ENCODE measurements around the gene PREPL.

DNA sequence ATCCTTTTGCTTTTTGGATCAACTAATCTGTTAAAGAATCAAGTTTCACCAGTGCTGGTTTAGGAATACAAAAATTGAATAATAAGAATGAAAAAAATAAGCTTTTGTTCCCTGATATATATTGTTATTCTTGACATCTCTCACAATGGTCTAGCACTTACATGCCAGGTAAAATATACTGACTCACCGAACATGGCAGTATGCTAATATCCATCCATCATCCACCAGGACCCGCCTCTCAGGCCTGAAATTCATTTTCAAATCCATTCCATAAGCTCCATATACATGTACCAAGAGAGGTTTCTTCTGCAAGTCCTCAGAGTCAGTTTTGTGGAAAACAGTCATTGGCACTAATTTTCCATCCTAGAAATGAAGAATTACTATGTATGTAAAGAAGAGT lies 32.5 kb downstream of the PREPL start:
- TF ChIP-seq, protein P1, sequence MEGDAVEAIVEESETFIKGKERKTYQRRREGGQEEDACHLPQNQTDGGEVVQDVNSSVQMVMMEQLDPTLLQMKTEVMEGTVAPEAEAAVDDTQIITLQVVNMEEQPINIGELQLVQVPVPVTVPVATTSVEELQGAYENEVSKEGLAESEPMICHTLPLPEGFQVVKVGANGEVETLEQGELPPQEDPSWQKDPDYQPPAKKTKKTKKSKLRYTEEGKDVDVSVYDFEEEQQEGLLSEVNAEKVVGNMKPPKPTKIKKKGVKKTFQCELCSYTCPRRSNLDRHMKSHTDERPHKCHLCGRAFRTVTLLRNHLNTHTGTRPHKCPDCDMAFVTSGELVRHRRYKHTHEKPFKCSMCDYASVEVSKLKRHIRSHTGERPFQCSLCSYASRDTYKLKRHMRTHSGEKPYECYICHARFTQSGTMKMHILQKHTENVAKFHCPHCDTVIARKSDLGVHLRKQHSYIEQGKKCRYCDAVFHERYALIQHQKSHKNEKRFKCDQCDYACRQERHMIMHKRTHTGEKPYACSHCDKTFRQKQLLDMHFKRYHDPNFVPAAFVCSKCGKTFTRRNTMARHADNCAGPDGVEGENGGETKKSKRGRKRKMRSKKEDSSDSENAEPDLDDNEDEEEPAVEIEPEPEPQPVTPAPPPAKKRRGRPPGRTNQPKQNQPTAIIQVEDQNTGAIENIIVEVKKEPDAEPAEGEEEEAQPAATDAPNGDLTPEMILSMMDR (tag by site-specific recombination; IDR thresholded peaks at IDR 0.05) = no peak
- TF ChIP-seq, protein P2, sequence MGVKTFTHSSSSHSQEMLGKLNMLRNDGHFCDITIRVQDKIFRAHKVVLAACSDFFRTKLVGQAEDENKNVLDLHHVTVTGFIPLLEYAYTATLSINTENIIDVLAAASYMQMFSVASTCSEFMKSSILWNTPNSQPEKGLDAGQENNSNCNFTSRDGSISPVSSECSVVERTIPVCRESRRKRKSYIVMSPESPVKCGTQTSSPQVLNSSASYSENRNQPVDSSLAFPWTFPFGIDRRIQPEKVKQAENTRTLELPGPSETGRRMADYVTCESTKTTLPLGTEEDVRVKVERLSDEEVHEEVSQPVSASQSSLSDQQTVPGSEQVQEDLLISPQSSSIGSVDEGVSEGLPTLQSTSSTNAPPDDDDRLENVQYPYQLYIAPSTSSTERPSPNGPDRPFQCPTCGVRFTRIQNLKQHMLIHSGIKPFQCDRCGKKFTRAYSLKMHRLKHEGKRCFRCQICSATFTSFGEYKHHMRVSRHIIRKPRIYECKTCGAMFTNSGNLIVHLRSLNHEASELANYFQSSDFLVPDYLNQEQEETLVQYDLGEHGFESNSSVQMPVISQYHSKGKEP (tag by site-specific recombination; IDR thresholded peaks at IDR 0.05) = no peak
- TF ChIP-seq ZNF624 (tag by site-specific recombination; IDR thresholded peaks at IDR 0.05) (no peak), ZNF112 (tag by site-specific recombination; IDR thresholded peaks at IDR 0.05) (no peak)
